ACHN (cell line): ENCODE data around the gene TMEM255B.
"Not testable (repeated sequence)": the region's sequence is repeated elsewhere in the genome, so short reads cannot be mapped to it uniquely, and the experiment has no call there.

Experiments used
- DNase-seq: peaks from one replicate; pipeline ENCODE4 v3.0.0-alpha.2; 2015
- in situ Hi-C: cut with HindIII; loops from 2 replicates; pipeline ENCODE4 v1.10.0; 2017; ENCODE audit warnings: low sequenced_read_pairs, low pct_ligation_motif_present, low pct_unique_long_range_greater_than_20kb

TMEM255B gene

DNA sequence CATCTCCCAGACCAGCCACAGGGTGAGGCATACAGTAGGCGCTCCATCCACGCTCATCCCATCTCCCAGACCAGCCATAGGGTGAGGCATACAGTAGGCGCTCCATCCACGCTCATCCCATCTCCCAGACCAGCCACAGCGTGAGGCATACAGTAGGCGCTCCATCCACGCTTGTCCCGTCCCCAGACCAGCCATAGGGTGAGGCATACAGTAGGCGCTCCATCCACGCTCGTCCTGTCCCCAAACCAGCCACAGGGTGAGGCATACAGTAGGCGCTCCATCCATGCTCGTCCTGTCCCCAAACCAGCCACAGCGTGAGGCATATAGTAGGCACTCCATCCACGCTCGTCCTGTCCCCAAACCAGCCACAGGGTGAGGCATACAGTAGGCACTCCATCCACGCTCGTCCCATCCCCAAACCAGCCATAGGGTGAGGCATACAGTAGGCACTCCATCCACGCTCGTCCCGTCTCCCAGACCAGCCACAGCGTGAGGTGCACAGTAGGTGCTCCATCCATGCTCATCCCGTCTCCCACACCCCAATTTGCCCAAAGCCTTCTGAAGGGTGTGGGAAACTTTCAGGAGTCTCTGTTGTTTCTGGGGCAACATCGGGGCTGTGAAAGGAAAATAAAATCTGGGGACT is 13.4 kb upstream of the TMEM255B start:
- in situ Hi-C loops, DNase-seq: not testable (repeated sequence)

DNA sequence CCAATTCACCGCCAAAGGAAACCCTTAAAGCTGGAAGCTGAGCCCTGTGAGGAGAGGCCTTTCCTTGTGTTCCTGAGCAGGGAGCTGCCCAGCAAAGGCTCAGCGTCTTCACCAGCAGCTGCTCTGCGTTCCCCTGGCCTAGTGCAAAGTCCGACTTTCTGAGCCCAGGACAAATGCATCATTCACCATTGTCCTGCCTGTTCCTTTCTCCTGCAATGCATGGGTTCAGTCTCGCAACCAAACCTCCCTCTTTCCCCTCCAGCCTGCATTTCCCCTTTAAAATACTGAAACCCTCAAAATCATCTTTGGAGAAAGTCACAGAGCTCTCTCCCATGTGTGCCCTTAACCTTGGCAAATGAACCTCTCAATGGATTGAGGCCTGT is 12.9 kb upstream of the TMEM255B start:
- in situ Hi-C loops = no loop called here
- no peak for DNase-seq

DNA sequence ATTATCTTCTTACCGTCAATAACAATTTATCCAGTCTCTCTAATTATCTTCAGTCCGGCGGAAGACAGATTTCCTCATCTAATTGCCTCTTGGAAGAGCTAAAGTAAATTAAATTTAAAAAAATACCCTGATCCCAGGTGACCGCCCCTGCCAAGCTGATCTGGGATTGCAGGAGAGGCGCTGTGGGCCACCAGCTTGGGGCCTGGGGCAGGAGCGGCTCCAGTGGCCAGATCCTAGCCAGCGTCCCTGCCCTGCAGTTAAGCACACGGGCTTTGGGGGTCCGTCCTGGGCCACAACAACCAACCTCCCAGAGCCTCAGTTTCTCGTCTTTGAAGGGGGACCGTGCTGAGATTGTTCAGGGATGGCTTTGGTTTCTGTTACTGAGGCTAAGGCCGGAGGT is 12.4 kb upstream of the TMEM255B start:
- in situ Hi-C loops = no loop called here
- DNase-seq = no peak

- in situ Hi-C loops = no loop called here
Observed at GRCh38 chr13:113747291-113747833, 11.7 kb upstream of the TMEM255B start.

DNA sequence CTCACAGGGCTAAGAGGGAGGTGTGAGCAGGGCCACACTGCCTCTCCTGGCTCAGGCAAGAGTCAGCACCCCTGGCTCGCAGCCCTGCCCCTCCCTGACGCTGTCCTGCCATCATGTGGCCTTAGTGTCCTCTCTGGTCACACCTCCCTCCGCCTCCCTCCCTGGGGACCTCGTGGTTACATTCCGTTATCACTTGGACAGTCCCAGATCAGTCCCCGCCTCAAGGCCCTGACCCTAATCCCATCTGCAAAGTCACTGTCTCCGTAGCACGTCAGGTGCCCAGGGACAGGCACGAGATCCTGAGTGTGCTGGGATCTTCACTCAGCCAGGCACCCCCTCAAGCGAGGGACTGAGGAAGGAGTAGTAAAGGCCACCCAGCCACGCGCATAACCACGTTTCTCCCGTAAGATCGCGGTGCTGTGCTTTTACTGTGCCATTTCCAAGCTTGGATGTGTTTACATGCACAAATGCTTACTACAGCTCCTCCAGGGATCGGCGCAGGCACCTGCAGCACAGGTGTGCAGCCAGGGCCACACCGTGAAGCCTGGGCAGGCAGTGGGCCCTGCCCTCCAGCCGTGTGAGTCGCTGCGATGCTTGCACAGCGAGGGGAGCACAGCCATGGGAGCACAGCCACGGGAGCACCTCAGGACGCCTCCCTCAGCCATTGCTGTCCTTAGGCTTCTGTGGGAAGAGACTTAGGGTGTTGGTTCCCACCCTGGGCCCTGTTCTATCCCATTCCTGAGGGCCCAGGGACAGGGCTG is 10.7 kb upstream of the TMEM255B start:
- in situ Hi-C loops = no loop called here
- no peak for DNase-seq

More at GRCh38 chr13:113747291-113747833, 11.7 kb upstream of the TMEM255B start:
- DNase-seq = no peak

GRCh38 chr13:113748862-113749451 is 10.1 kb upstream of the TMEM255B start:
- DNase-seq = no peak
- in situ Hi-C loops = no loop called here

- in situ Hi-C loops = no loop called here
- DNase-seq = no peak
Observed at GRCh38 chr13:113749507-113749906, 9.5 kb upstream of the TMEM255B start.

GRCh38 chr13:113749967-113750366 is 9.1 kb upstream of the TMEM255B start:
- in situ Hi-C loops = no loop called here
- DNase-seq = no peak

- no peak for DNase-seq
- in situ Hi-C loops = no loop called here
Observed at GRCh38 chr13:113750554-113751399, 8.2 kb upstream of the TMEM255B start.

DNA sequence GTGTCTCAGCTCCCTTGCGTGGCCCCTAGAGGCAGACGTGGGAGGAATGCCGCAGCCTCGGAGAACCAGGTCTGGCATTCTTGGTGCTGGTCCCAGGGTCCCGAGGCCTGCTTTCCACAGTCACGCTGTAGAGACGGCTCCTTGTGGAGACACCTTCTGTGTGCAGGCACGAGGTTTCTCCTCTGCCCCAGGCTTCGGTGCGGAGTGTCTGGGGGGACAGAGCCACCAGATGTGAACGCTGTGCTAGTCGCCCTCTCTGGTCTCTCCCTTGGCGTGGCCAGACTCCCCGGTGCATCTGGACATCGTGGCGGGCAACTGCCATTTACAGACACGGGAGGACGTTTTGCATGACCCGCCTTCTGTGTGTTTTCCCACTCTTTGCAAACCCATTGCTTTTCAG is 7.5 kb upstream of the TMEM255B start:
- in situ Hi-C loops = no loop called here

GRCh38 chr13:113752211-113752986 is 6.6 kb upstream of the TMEM255B start:
- DNase-seq, in situ Hi-C loops: not testable (repeated sequence)

More for the DNA sequence above, 7.5 kb upstream of the TMEM255B start:
- no peak for DNase-seq

GRCh38 chr13:113753171-113753570 is 5.9 kb upstream of the TMEM255B start:
- in situ Hi-C loops = no loop called here
- no peak for DNase-seq

GRCh38 chr13:113754242-113754641 is 4.8 kb upstream of the TMEM255B start:
- in situ Hi-C loops = no loop called here
- no peak for DNase-seq

DNA sequence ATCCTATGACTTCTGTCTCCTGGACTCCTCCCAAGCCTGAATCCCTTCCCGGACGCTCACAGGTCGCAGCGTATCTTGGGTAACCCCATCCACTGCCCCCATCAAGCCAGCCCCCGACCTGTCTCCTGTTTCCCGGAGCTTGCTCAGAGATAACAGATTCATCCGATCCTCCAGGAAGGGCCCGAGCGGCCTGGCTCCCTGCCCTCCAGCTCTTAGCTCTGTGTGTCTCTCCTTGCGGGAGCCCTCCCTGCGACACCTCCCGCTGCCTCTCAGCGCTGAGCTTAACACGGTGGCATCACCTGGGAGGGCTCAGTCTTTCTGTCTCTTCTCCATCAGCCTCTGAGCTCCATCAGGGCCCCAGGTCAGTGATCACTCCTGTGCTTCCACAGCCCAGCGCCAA is 4.3 kb upstream of the TMEM255B start:
- in situ Hi-C loops = no loop called here

GRCh38 chr13:113756441-113757097 is 2.5 kb upstream of the TMEM255B start:
- in situ Hi-C loops = no loop called here
- DNase-seq = no peak

More for the DNA sequence above, 4.3 kb upstream of the TMEM255B start:
- DNase-seq = no peak

DNA sequence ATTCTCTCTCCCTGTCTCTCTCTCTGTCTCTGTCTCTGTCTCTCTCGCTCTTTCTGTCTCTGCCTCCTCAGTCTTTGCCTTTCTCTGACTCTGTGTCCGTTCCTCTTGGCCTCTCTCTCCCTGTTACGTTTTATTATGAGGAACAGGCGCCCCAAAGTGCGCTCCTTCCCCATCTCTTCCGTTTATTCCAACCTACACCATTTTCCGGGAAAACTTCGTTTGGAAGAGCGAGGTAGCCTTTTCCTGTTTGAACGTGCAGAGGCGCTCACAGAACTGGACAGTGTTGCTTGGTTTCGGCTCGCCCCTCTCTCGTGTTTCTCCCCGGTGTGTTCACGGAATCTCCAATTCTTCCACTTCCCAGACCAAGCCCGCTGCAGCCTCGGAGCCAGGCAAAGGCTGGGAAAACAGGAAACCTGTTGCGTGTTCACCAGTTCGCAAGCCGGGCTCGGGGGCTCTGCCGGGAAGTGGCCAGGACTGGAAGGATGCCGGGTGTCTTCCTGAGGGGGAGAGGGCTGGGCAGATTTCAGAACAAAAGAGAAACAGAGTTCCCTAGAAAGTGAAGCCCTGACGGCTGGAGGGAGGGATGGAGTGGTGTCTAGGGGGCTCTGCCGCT is 605 bp downstream of the TMEM255B start:
- peak; percentile 34 for DNase-seq
- in situ Hi-C loops = no loop called here

DNA sequence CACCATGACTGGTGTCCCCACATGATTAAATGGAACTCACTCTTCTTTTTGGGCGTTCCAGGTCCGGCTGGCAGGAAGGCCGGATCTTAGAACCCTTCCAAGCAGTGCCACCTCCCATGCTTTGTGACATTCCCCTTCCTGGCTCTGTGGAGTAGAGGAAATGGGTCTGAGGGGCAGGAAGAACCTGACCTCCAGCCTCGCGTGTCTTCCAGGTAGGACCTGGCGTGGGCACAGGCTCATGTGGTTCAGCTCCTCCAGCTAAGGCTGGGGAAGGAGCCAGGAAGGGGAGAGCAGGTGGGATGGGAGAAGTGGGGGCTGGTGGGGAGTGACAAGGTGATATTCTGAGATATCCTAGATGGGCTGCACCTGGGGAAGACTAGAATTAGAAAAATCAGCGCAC is 2.1 kb downstream of the TMEM255B start:
- in situ Hi-C loops = no loop called here
- no peak for DNase-seq
